ENCODE data around the gene F10. TPM values are rescaled to one million over a fixed set of nuclear protein-coding genes. Genes with fewer than 3 reads are reported as not detected.

The F10 gene
- total and polyA plus RNA-seq, 2 donors (not counting 1 experiment from before 2014, with no cell fraction given) = not detected

- ChIA-PET CTCF (no interaction called here), POLR2A (no interaction called here)
- H3K27ac Mint-ChIP-seq = no peak overlapping the region
- WGBS (ENCODE audit: insufficient coverage) = 50% methylated on average over 24 of the region's 25 CpGs
- H3K9me3 Mint-ChIP-seq (ENCODE audit: insufficient read depth) = no peaks in the 10 kb centered on the region
- Histone ChIP-seq H3K9me3 (ENCODE audit: control extremely low read depth in 1 of 3, control insufficient read depth in 2 of 3, insufficient read depth in 1 of 3, low read length in 2 of 3) (peaks cover 0 to 7% (median 0%) of the 10 kb centered on the region in 3 donors), H3K27me3 (replicated peaks in 1 of 4; ENCODE audit: control extremely low read depth in 1 of 4, control insufficient read depth in 3 of 4, insufficient read depth in 4 of 4, low read length in 3 of 4) (peaks cover 0 to 30% (median 3%) of the 10 kb centered on the region in 4 experiments), H3K36me3 (replicated peaks in 1 of 2; ENCODE audit: control extremely low read depth in 1 of 2, control insufficient read depth in 1 of 2, extremely low read depth in 1 of 2, insufficient read depth in 2 of 2, low read length in 1 of 2) (no peaks in the 10 kb centered on the region), H2AFZ (ENCODE audit: insufficient read depth, low read depth, low read length, poor library complexity, severe bottlenecking) (no peak overlapping the region), H3K27ac (ENCODE audit: low read length in 2 of 2) (no peak overlapping the region), H4K20me1 (ENCODE audit: control insufficient read depth, insufficient read depth, low read length, poor library complexity, severe bottlenecking) (no peaks in the 10 kb centered on the region), H3K4me2 (replicated peaks; ENCODE audit: low read depth, low read length, poor library complexity, severe bottlenecking) (no peak overlapping the region), H3K4me3 (ENCODE audit: control extremely low read depth in 1 of 5, extremely low read depth in 1 of 5, insufficient read depth in 1 of 5, low read depth in 2 of 5, low read length in 4 of 5) (no peak overlapping the region), H3K9ac (ENCODE audit: low read length) (no peak overlapping the region), H3K79me2 (ENCODE audit: control insufficient read depth, insufficient read depth, low read length) (no peaks in the 10 kb centered on the region), H3K4me1 (ENCODE audit: control insufficient read depth in 2 of 2, insufficient read depth in 2 of 2, low read length in 2 of 2) (peaks cover 0 to 10% of the 10 kb centered on the region in 2 donors)
- TF ChIP-seq CTCF (IDR thresholded peaks at IDR 0.05) = no peak
- no peak for TF ChIP-seq EZH2 (IDR thresholded peaks at IDR 0.05; ENCODE audit: borderline replicate concordance, insufficient read depth, low read depth, low read length, poor library complexity, severe bottlenecking)
- H3K4me3 Mint-ChIP-seq = peak overlapping the region; percentile 9
- no peak for ATAC-seq (ENCODE audit: low read depth)
- H3K4me1 Mint-ChIP-seq = peaks cover 9% of the 10 kb centered on the region
- intact Hi-C loops (cut with micrococcal nuclease) = no loop called here
- no peak for DNase-seq
- peaks cover 4% of the 10 kb centered on the region for H3K27me3 Mint-ChIP-seq
Observed at GRCh38 chr13:113162783-113163685, 40.4 kb downstream of the F10 start.

- Histone ChIP-seq H3K79me2 (ENCODE audit: control insufficient read depth, insufficient read depth, low read length) (no peaks in the 10 kb centered on the region), H3K4me2 (replicated peaks; ENCODE audit: low read depth, low read length, poor library complexity, severe bottlenecking) (no peak overlapping the region), H3K4me3 (ENCODE audit: control extremely low read depth in 1 of 5, extremely low read depth in 1 of 5, insufficient read depth in 1 of 5, low read depth in 2 of 5, low read length in 4 of 5) (no peak overlapping the region), H3K27me3 (replicated peaks in 1 of 4; ENCODE audit: control extremely low read depth in 1 of 4, control insufficient read depth in 3 of 4, insufficient read depth in 4 of 4, low read length in 3 of 4) (peaks cover 0 to 18% (median 3%) of the 10 kb centered on the region in 4 experiments), H4K20me1 (ENCODE audit: control insufficient read depth, insufficient read depth, low read length, poor library complexity, severe bottlenecking) (no peaks in the 10 kb centered on the region), H3K36me3 (replicated peaks in 1 of 2; ENCODE audit: control extremely low read depth in 1 of 2, control insufficient read depth in 1 of 2, extremely low read depth in 1 of 2, insufficient read depth in 2 of 2, low read length in 1 of 2) (peaks cover 0 to 4% of the 10 kb centered on the region in 2 experiments), H3K4me1 (ENCODE audit: control insufficient read depth in 2 of 2, insufficient read depth in 2 of 2, low read length in 2 of 2) (peaks cover 0 to 10% of the 10 kb centered on the region in 2 donors), H2AFZ (ENCODE audit: insufficient read depth, low read depth, low read length, poor library complexity, severe bottlenecking) (no peak overlapping the region), H3K9ac (ENCODE audit: low read length) (no peak overlapping the region), H3K9me3 (ENCODE audit: control extremely low read depth in 1 of 3, control insufficient read depth in 2 of 3, insufficient read depth in 1 of 3, low read length in 2 of 3) (peaks cover 0 to 7% (median 0%) of the 10 kb centered on the region in 3 donors), H3K27ac (ENCODE audit: low read length in 2 of 2) (no peak overlapping the region)
- WGBS (ENCODE audit: insufficient coverage) = 79% methylated on average over 10 of the region's 12 CpGs
- Mint-ChIP-seq H3K27ac (no peak overlapping the region), H3K9me3 (ENCODE audit: insufficient read depth) (no peaks in the 10 kb centered on the region), H3K4me1 (peaks cover 9% of the 10 kb centered on the region), H3K4me3 (no peak overlapping the region), H3K27me3 (peaks cover 4% of the 10 kb centered on the region)
- POLR2A ChIA-PET = no interaction called here
- ATAC-seq (ENCODE audit: low read depth) (no peak), DNase-seq (no peak)
- TF ChIP-seq CTCF (IDR thresholded peaks at IDR 0.05) = no peak
- no peak for TF ChIP-seq EZH2 (IDR thresholded peaks at IDR 0.05; ENCODE audit: borderline replicate concordance, insufficient read depth, low read depth, low read length, poor library complexity, severe bottlenecking)
- intact Hi-C loops (cut with micrococcal nuclease) = no loop called here
- CTCF ChIA-PET = no interaction called here
Observed at GRCh38 chr13:113164492-113164891, 41.9 kb downstream of the F10 start.
